Measurements from ENCODE around the gene ENOSF1.

The ENOSF1 gene

GRCh38 chr18:654601-655000 is 57.8 kb downstream of the ENOSF1 start:
- TF ChIP-seq CTCF (IDR thresholded peaks at IDR 0.05; ENCODE audit: low read depth, low read length), result no peak
- DNase-seq (ENCODE audit: extremely low read depth, low read depth), result no peak

DNA sequence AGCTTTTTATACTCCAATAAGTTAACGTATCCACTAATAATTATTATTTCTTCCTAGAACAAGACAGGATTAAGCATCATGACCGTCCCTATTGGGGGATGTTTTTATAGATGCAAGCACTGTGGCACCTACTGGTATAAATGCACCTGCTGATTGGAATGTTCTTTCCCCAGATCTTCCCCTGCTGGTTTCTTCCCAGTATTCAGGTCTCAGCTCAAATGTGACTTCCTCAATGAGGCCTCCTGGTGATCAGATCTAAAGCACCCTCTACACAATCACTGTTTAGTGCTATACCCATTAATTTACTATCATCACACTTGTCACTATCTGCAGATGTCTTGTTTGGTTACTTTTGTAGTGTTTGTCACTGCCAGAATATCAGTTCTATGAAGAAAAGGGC is 58.9 kb downstream of the ENOSF1 start:
- no peak for TF ChIP-seq CTCF (IDR thresholded peaks at IDR 0.05; ENCODE audit: low read depth, low read length)
- DNase-seq (ENCODE audit: extremely low read depth, low read depth), result no peak

DNA sequence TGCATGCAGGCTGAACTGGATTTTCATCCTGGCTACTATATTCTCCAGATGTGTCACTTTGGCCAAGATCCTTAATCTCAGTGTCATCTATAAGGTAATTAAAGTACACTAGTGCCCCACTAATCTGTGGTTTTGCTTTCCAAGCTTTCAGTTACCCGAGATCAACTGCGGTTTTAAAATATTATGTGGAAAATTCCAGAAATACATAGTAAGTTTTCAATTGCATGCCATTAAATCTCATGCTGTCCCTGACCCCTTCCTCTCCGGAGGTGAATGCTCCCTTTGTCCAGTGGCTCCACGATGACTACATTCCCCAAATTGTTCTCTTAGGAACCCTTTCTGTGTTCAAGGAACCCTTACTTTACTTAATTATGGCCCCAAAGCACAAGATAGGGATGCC is 60.3 kb downstream of the ENOSF1 start:
- no peak for DNase-seq (ENCODE audit: extremely low read depth, low read depth)
- TF ChIP-seq CTCF (IDR thresholded peaks at IDR 0.05; ENCODE audit: low read depth, low read length), result no peak

GRCh38 chr18:650428-650858 is 62.0 kb downstream of the ENOSF1 start:
- DNase-seq (ENCODE audit: extremely low read depth, low read depth), result no peak
- TF ChIP-seq CTCF (IDR thresholded peaks at IDR 0.05; ENCODE audit: low read depth, low read length), result no peak

DNA sequence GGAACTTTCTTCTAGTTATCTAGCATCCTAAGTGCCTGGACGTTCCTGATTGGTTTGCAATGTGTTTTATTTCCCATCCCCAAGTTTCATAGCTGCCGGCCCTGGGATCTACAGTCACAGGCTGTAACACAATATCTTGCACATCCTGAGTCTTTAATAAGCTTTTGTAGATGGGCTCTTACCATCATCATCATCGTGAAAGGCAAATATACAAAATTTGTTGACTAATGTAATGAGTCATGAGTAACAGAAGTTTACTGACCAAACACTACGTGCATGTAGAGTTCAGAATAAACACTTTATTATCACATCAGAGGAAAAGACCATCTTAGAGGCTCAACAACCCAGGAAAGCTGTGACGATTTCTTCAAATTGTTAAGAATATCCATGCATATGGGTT is 63.1 kb downstream of the ENOSF1 start:
- TF ChIP-seq CTCF (IDR thresholded peaks at IDR 0.05; ENCODE audit: low read depth, low read length), result no peak
- no peak for DNase-seq (ENCODE audit: extremely low read depth, low read depth)

DNA sequence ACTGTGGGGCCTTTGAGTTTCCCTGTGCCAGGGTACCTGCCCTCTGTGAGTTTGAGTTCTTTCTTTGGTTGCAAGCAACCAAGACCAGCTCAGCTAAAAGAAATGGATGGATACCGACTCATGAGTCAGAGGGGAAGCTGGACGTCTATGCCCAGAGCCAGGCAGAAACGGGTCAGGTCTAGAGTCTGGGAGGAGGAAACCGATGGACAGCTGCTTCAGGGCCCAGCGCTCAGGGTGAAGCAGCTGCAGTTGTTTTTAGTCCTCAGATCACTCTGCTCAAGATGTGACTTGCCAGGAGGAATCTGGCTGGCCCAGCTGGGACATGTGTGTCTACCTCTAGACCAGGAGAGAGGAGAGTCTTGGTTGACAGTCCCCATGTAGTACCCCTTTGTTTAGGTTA is 65.1 kb downstream of the ENOSF1 start:
- no peak for TF ChIP-seq CTCF (IDR thresholded peaks at IDR 0.05; ENCODE audit: low read depth, low read length)
- no peak for DNase-seq (ENCODE audit: extremely low read depth, low read depth)

DNA sequence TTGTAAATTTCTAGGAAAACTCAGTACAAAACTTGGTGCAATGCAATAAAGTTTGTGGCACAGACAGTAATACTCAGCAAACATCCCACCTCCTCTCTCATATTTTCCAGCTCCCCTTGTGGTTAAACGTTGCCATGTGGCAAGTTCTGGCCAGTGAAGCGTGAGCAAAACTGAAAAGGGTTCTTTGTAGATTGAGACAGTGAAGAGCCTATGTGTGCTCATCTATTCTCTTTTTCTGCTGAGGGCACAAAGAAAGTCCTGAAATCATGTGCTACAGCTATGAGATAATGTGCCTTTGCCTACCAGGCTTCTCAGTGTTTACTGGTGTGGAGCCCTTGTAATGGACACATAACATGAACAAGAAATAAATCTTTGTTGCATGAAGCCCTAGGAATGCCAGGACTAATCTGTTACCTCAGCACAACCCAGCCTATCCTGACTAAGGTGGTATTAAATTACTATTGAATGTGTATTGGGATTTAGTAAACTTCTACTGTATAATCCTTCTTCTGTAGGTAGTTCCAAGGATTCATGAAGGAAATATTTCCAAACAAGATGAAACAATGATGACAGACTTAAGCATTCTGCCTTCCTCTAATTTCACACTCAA is 67.9 kb downstream of the ENOSF1 start:
- no peak; the same call in 1 of the 2 replicates for TF ChIP-seq CTCF (IDR thresholded peaks at IDR 0.05; ENCODE audit: low read depth, low read length)
- no peak for DNase-seq (ENCODE audit: extremely low read depth, low read depth)
